K562 (cell line): ENCODE measurements around the gene ARMH1. TPM values are rescaled to one million over a fixed set of nuclear protein-coding genes. Genes with fewer than 3 reads are reported as not detected.

ENCODE experiments used
- ARID2 ChIP-seq: fragments of 450-650 bp; IDR thresholded peaks from 2 replicates; pipeline ENCODE4 v1.6.1; 2017; ENCODE audit warnings: antibody characterized with exemption, mild to moderate bottlenecking
- CHD1 ChIP-seq: fragments of 200-600 bp; sonication (generic); IDR thresholded peaks from one replicate; pipeline ENCODE4 v1.6.1; 2012; ENCODE audit warnings: mild to moderate bottlenecking, moderate library complexity, low read length, inconsistent platforms
- DDX20 ChIP-seq: fragments of 450-650 bp; IDR thresholded peaks from 2 replicates; pipeline ENCODE4 v1.6.1; 2016; ENCODE audit warnings: missing genetic modification characterization, low read depth, mild to moderate bottlenecking, missing compliant biosample characterization, moderate library complexity
- GTF2E2 ChIP-seq: fragments of 200-800 bp; sonication (Bioruptor generic); IDR thresholded peaks from 2 replicates; pipeline ENCODE4 v1.6.1; 2016; ENCODE audit warnings: missing genetic modification characterization, missing compliant biosample characterization
- HEY1 ChIP-seq: fragments of 250-450 bp; sonication (Bioruptor Pico); IDR thresholded peaks from 2 replicates; pipeline ENCODE4 v1.5.0; 2020; ENCODE audit warnings: mild to moderate bottlenecking, moderate library complexity, borderline replicate concordance
- L3MBTL2 ChIP-seq: fragments of 450-650 bp; IDR thresholded peaks from 2 replicates; pipeline ENCODE4 v1.6.1; 2016; ENCODE audit warnings: mild to moderate bottlenecking, moderate library complexity
- MBD2 ChIP-seq: sonication (generic); IDR thresholded peaks from 2 replicates; pipeline ENCODE4 v1.6.1; 2016; ENCODE audit warnings: low read depth, borderline replicate concordance
- MTA1 ChIP-seq: fragments of 450-650 bp; IDR thresholded peaks from 2 replicates; pipeline ENCODE4 v1.6.1; 2017; ENCODE audit warnings: borderline replicate concordance
- NELFE ChIP-seq: IDR thresholded peaks from 2 replicates; pipeline ENCODE4 v1.6.1; 2011; ENCODE audit warnings: mild to moderate bottlenecking; ENCODE audit not compliant: insufficient read depth, insufficient read length
- NR3C1 ChIP-seq: sonication (generic); formaldehyde crosslinking; IDR thresholded peaks from 2 replicates; pipeline ENCODE4 v1.8.1; 2022; ENCODE audit warnings: missing genetic modification reagents
- PPARD ChIP-seq: fragments of 250-450 bp; sonication (Bioruptor Pico); IDR thresholded peaks from 2 replicates; pipeline ENCODE4 v1.8.0; 2022; ENCODE audit warnings: inconsistent platforms, mild to moderate bottlenecking, moderate library complexity
- RB1 ChIP-seq: fragments of 450-650 bp; IDR thresholded peaks from 2 replicates; pipeline ENCODE4 v1.6.1; 2017; ENCODE audit warnings: low read depth, mild to moderate bottlenecking
- RBM34 ChIP-seq: fragments of 200-400 bp; formaldehyde crosslinking; IDR thresholded peaks from 2 replicates; pipeline ENCODE4 v1.6.1; 2018; ENCODE audit warnings: low read length, borderline replicate concordance; ENCODE audit not compliant: insufficient read depth
- SPI1 ChIP-seq: IDR thresholded peaks from 2 replicates; pipeline ENCODE4 v1.6.1; 2011; ENCODE audit warnings: low read depth, low read length, control low read depth, borderline replicate concordance
- TEAD4 ChIP-seq, 2 experiments: sonication (generic) in 1 of 2; formaldehyde crosslinking in 1 of 2; IDR thresholded peaks; 2 replicates each; pipeline versions ENCODE4 v1.6.1 to v1.8.0; 2012 to 2022; ENCODE audit warnings: borderline replicate concordance in 1 of 2, inconsistent platforms in 1 of 2, low read length in 1 of 2, mild to moderate bottlenecking in 1 of 2, missing genetic modification reagents in 1 of 2
- ZKSCAN8 ChIP-seq: fragments of 200-800 bp; sonication (Bioruptor generic); IDR thresholded peaks from 2 replicates; pipeline ENCODE4 v1.6.1; 2016; ENCODE audit warnings: missing genetic modification characterization, missing compliant biosample characterization
- ZNF12 ChIP-seq: sonication (generic); formaldehyde crosslinking; IDR thresholded peaks from 2 replicates; pipeline ENCODE4 v1.4.0; 2020; ENCODE audit warnings: mild to moderate bottlenecking, missing genetic modification reagents
- ZNF121 ChIP-seq: sonication (generic); formaldehyde crosslinking; conservative IDR thresholded peaks from 2 replicates; pipeline ENCODE4 v1.8.0; 2022; ENCODE audit warnings: missing genetic modification reagents
- ZNF175 ChIP-seq: fragments of 200-800 bp; sonication (Bioruptor generic); IDR thresholded peaks from 2 replicates; pipeline ENCODE4 v1.6.1; 2016; ENCODE audit warnings: low read depth, mild to moderate bottlenecking, missing genetic modification characterization, missing compliant biosample characterization
- ZNF197 ChIP-seq: fragments of 200-800 bp; sonication (Bioruptor generic); IDR thresholded peaks from 2 replicates; pipeline ENCODE4 v1.6.1; 2016; ENCODE audit warnings: low read depth, missing genetic modification characterization, missing compliant biosample characterization
- ZNF224 ChIP-seq: sonication (generic); formaldehyde crosslinking; IDR thresholded peaks from 2 replicates; pipeline ENCODE4 v1.8.0; 2022; ENCODE audit warnings: mild to moderate bottlenecking, missing genetic modification reagents
- ZNF253 ChIP-seq: fragments of 250-450 bp; sonication (Bioruptor Pico); conservative IDR thresholded peaks from 2 replicates; pipeline ENCODE4 v1.6.1; 2021; ENCODE audit warnings: mild to moderate bottlenecking
- ZNF282 ChIP-seq: sonication (generic); formaldehyde crosslinking; IDR thresholded peaks from 2 replicates; pipeline ENCODE4 v1.8.1; 2023; ENCODE audit warnings: missing genetic modification reagents
- ZNF384 ChIP-seq: IDR thresholded peaks from 2 replicates; pipeline ENCODE4 v1.6.1; 2012; ENCODE audit warnings: low read depth, low read length, improper control_type of control experiment
- ZNF780A ChIP-seq: fragments of 250-450 bp; sonication (Bioruptor Pico); IDR thresholded peaks from 2 replicates; pipeline ENCODE4 v1.5.0; 2021; ENCODE audit warnings: mild to moderate bottlenecking
- polyA plus RNA-seq, 8 experiments: library from polyadenylated mRNA; depleted of rRNA in 4 of 8; stranded (reverse) in 5 of 8; unstranded in 3 of 8; fragments of >200 nt; fragmentation: Nextera tagmentation in 2 of 8; fragmentation: Illumina TruSeq in 1 of 8; extraction: Ambion mirVana in 2 of 8; extraction: Trizol in 1 of 8; gene quantifications; 2 replicates each; pipeline versions ENCODE4 v1.2.1 to v1.2.3, GENCODE V29; 2011 to 2014; ENCODE audit warnings: inconsistent platforms in 1 of 8, missing spikeins in 1 of 8
- total RNA-seq, 7 experiments: library from RNA; depleted of rRNA in 6 of 7; stranded (reverse); fragments of >200 nt in 6 of 7; fragmentation: Illumina TruSeq in 2 of 7; extraction: Trizol in 2 of 7; gene quantifications; 2 replicates each; pipeline versions ENCODE4 v1.2.1 to v1.2.3, GENCODE V29; 2011 to 2021; ENCODE audit warnings: low replicate concordance in 1 of 7
- TF ChIP-seq, protein P1 (sequence below): sonication (generic); formaldehyde crosslinking; IDR thresholded peaks from 2 replicates; pipeline ENCODE4 v1.9.0; 2022; ENCODE audit warnings: mild to moderate bottlenecking, missing genetic modification reagents
- TF ChIP-seq, protein P2 (sequence below), 2 experiments: IDR thresholded peaks; 2 replicates each; pipeline ENCODE4 v1.6.1; 2011; ENCODE audit warnings: borderline replicate concordance in 1 of 2, control low read depth in 1 of 2, low read depth in 1 of 2, low read length in 1 of 2, mild to moderate bottlenecking in 1 of 2, mixed read lengths in 1 of 2, moderate library complexity in 1 of 2; ENCODE audit not compliant: insufficient read depth in 1 of 2, insufficient read length in 1 of 2, poor library complexity in 1 of 2, severe bottlenecking in 1 of 2; ENCODE audit errors: extremely low read depth in 1 of 2
- TF ChIP-seq, protein P3 (sequence below): sonication (generic); formaldehyde crosslinking; IDR thresholded peaks from 2 replicates; pipeline ENCODE4 v1.9.0; 2022; ENCODE audit warnings: mild to moderate bottlenecking, missing genetic modification reagents

The ARMH1 gene
- total and polyA plus RNA-seq, 9 of the 15 experiments (the other 6 are each of a cell fraction or from before 2014, with no cell fraction given): 0.41 TPM; not detected in 8

DNA sequence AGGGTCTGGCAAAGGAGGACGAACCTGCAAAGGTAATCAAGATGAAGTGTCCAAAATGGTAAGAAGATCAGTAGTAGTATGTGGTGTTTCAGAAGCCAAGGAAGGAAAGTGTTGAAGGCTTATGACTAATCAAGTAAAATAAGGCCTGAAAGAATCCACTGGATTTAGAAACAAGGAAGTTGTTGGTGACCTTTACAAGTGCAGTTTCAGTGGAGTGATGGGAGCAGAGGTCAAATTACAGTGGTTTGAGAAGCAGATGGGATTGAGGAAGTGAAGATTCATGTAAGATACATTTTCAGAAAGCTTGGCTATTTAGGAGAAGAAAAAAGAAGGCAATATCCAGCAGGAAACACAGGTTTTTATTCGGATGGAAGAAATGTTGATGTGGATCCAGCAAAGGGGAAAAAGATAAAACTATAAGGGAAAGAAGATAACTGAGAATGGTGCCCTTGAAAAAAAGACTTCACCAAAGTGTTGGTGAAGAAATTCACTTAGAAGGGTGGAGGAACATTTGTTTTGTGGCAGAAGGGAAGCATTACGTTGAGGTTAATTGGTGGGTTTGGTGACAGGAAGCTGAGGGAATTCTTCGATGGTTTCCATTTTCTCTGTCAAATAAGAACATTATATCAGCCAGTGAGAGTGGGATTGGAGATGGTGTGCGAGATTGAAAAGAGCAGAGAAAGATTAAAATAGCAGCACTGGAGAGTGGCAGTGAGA, 2.1 kb downstream of the ARMH1 start (continued):
- TF ChIP-seq, protein P1, sequence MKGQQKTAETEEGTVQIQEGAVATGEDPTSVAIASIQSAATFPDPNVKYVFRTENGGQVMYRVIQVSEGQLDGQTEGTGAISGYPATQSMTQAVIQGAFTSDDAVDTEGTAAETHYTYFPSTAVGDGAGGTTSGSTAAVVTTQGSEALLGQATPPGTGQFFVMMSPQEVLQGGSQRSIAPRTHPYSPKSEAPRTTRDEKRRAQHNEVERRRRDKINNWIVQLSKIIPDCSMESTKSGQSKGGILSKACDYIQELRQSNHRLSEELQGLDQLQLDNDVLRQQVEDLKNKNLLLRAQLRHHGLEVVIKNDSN (CRISPR knock-in tag): no peak
- TF ChIP-seq ZNF197 (CRISPR knock-in tag) (no peak), RBM34 (no peak), GTF2E2 (no peak), SPI1 (peak; percentile 96), ZNF780A (CRISPR knock-in tag) (no peak), ARID2 (no peak), RB1 (no peak), MBD2 (no peak), ZNF282 (CRISPR knock-in tag) (no peak), HEY1 (no peak), ZNF384 (no peak), ZNF12 (CRISPR knock-in tag) (no peak), L3MBTL2 (no peak), TEAD4 (IDR thresholded peaks at IDR 0.05; ENCODE audit: low read length) (peak; percentile 66; the same call in 1 of the 2 replicates), TEAD4 (CRISPR knock-in tag; IDR thresholded peaks at IDR 0.05; ENCODE audit: borderline replicate concordance) (no peak), NELFE (no peak), CHD1 (no peak), DDX20 (no peak), MTA1 (peak; percentile 67; the same call in 1 of the 2 replicates), PPARD (CRISPR knock-in tag) (no peak), NR3C1 (no peak), ZNF121 (no peak), ZKSCAN8 (CRISPR knock-in tag) (no peak), ZNF253 (CRISPR knock-in tag) (no peak), ZNF224 (CRISPR knock-in tag) (no peak), ZNF175 (CRISPR knock-in tag) (peak; percentile 44; the same call in 1 of the 2 replicates)
- TF ChIP-seq, protein P2, sequence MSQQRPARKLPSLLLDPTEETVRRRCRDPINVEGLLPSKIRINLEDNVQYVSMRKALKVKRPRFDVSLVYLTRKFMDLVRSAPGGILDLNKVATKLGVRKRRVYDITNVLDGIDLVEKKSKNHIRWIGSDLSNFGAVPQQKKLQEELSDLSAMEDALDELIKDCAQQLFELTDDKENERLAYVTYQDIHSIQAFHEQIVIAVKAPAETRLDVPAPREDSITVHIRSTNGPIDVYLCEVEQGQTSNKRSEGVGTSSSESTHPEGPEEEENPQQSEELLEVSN (IDR thresholded peaks at IDR 0.05; ENCODE audit: borderline replicate concordance in 1 of 2, extremely low read depth in 1 of 2, insufficient read depth in 1 of 2, insufficient read length in 1 of 2, low read depth in 1 of 2, low read length in 1 of 2, poor library complexity in 1 of 2, severe bottlenecking in 1 of 2): no peak
- TF ChIP-seq, protein P3, sequence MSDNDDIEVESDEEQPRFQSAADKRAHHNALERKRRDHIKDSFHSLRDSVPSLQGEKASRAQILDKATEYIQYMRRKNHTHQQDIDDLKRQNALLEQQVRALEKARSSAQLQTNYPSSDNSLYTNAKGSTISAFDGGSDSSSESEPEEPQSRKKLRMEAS (CRISPR knock-in tag): no peak
